HepG2 (cell line): Measurements from ENCODE around the gene SYNJ2. TPM values are rescaled to one million over a fixed set of nuclear protein-coding genes. Genes with fewer than 3 reads are reported as not detected.

Experiments
- ATAC-seq: fragments of 200-7000 bp; cut with Tn5 transposase; 3 replicates; pipeline ENCODE4 v1.9.1; 2020; ENCODE audit warnings: mild to moderate bottlenecking, moderate library complexity
- BruUV-seq: library from RNA; stranded (reverse); fragments of 400-500 nt; replicated peaks from 2 replicates; lab custom pipeline; 2021; lab: Mats Ljungman, UMichigan
- CTCF ChIA-PET: fragments of 300-600 bp; formaldehyde crosslinking; extraction: SDS; loops from one replicate; lab custom pipeline; 2021; ENCODE audit warnings: low total read pairs, inconsistent platforms, low intra/inter-chr PET ratio; lab: Yijun Ruan, JAX
- POLR2A ChIA-PET: fragments of 350-600 bp; sonication (Branson Sonifier 250); formaldehyde crosslinking; loops from one replicate; lab custom pipeline; 2020; ENCODE audit warnings: antibody characterized with exemption, inconsistent platforms; lab: Yijun Ruan, JAX
- DNase-seq: peaks from one replicate; pipeline ENCODE4 v3.0.0-alpha.2; 2015; ENCODE audit warnings: low spot score
- FAIRE-seq: peaks from 3 replicates; lab custom pipeline; 2011; peaks lifted over from hg19 to GRCh38; lab: Jason Lieb, UNC
- H2AFZ ChIP-seq: one replicate; pipeline ENCODE4 v1.6.1; 2011; ENCODE audit warnings: low read length, inconsistent platforms
- H3K27ac ChIP-seq: fragments of 300-600 bp; 3 replicates; pipeline ENCODE4 v1.8.0; 2011; ENCODE audit warnings: mixed run types, mild to moderate bottlenecking, mixed read lengths, low read length, inconsistent platforms; ENCODE audit not compliant: insufficient read depth; ENCODE audit errors: extremely low read length
- H3K27me3 ChIP-seq, 2 experiments: fragments of 200-600 bp in 1 of 2; 2 replicates in 1 of 2; 3 replicates in 1 of 2; pipeline versions ENCODE4 v1.6.0 to v1.8.0; 2011; ENCODE audit warnings: low read length in 2 of 2, mild to moderate bottlenecking in 2 of 2, moderate library complexity in 2 of 2, inconsistent platforms in 1 of 2; ENCODE audit not compliant: insufficient read depth in 2 of 2, control insufficient read depth in 1 of 2
- H3K36me3 ChIP-seq, 2 experiments: fragments of 200-600 bp in 1 of 2; replicated peaks in 1 of 2; 2 replicates in 1 of 2; 3 replicates in 1 of 2; pipeline versions ENCODE4 v1.5.1 to v1.8.0; 2011; ENCODE audit warnings: low read length in 2 of 2, inconsistent platforms in 1 of 2; ENCODE audit not compliant: insufficient read depth in 2 of 2, control insufficient read depth in 1 of 2
- H3K4me1 ChIP-seq: 2 replicates; pipeline ENCODE4 v1.5.1; 2012; ENCODE audit warnings: low read length, inconsistent platforms; ENCODE audit not compliant: insufficient read depth
- H3K4me2 ChIP-seq: 2 replicates; pipeline ENCODE4 v1.6.0; 2011; ENCODE audit warnings: low read depth, low read length, inconsistent platforms
- H3K4me3 ChIP-seq, 3 experiments: fragments of 200-600 bp in 1 of 3; sonication (generic), shearing (Covaris generic) in 1 of 3; replicated peaks in 1 of 3; 2 replicates each; pipeline ENCODE4 v1.5.1; 2011 to 2016; ENCODE audit warnings: low read length in 3 of 3, inconsistent platforms in 2 of 3, low read depth in 2 of 3, mild to moderate bottlenecking in 2 of 3, control low read depth in 1 of 3, mixed read lengths in 1 of 3; ENCODE audit not compliant: insufficient read depth in 1 of 3
- H3K79me2 ChIP-seq: one replicate; pipeline ENCODE4 v1.6.1; 2011; ENCODE audit warnings: low read length, inconsistent platforms; ENCODE audit not compliant: insufficient read depth
- H3K9ac ChIP-seq: 2 replicates; pipeline ENCODE4 v1.6.0; 2011; ENCODE audit warnings: mild to moderate bottlenecking, low read depth, low read length, inconsistent platforms; ENCODE audit not compliant: insufficient read depth
- H3K9me3 ChIP-seq: 2 replicates; pipeline ENCODE4 v1.5.1; 2012; ENCODE audit warnings: mild to moderate bottlenecking, low read length
- H4K20me1 ChIP-seq: 2 replicates; pipeline ENCODE4 v1.6.0; 2011; ENCODE audit warnings: inconsistent platforms, mild to moderate bottlenecking, low read length, moderate library complexity; ENCODE audit not compliant: insufficient read depth
- AGO2 ChIP-seq: fragments of 200-400 bp; formaldehyde crosslinking; optimal IDR thresholded peaks from 2 replicates; pipeline ENCODE3; 2017; ENCODE audit warnings: mild to moderate bottlenecking, low read depth, low read length, moderate library complexity
- ARNT2 ChIP-seq: sonication (generic); formaldehyde crosslinking; IDR thresholded peaks from 2 replicates; pipeline ENCODE4 v1.8.0; 2022; ENCODE audit warnings: mild to moderate bottlenecking, low read depth, missing genetic modification reagents, moderate library complexity
- GATAD2A ChIP-seq: IDR thresholded peaks from 2 replicates; pipeline ENCODE4 v1.6.1; 2016
- GZF1 ChIP-seq: sonication (generic); formaldehyde crosslinking; IDR thresholded peaks from 2 replicates; pipeline ENCODE4 v1.5.1; 2020; ENCODE audit warnings: mild to moderate bottlenecking, missing genetic modification reagents
- NCOA5 ChIP-seq: sonication (generic); formaldehyde crosslinking; IDR thresholded peaks from 2 replicates; pipeline ENCODE4 v1.4.0; 2020; ENCODE audit warnings: missing genetic modification reagents
- NFRKB ChIP-seq: fragments of 450-650 bp; IDR thresholded peaks from 2 replicates; pipeline ENCODE4 v1.6.1; 2017
- SETDB1 ChIP-seq: sonication (generic); formaldehyde crosslinking; IDR thresholded peaks from 2 replicates; pipeline ENCODE4 v1.5.1; 2020; ENCODE audit warnings: missing genetic modification reagents, mild to moderate bottlenecking, borderline replicate concordance
- SRY ChIP-seq: sonication (generic); formaldehyde crosslinking; IDR thresholded peaks from 2 replicates; pipeline ENCODE4 v1.8.0; 2022; ENCODE audit warnings: mild to moderate bottlenecking, missing genetic modification reagents
- TAF1 ChIP-seq: sonication (generic); formaldehyde crosslinking; IDR thresholded peaks from 2 replicates; pipeline ENCODE4 v1.4.0; 2020; ENCODE audit warnings: missing genetic modification reagents
- ZBTB20 ChIP-seq: sonication (generic); formaldehyde crosslinking; IDR thresholded peaks from 2 replicates; pipeline ENCODE4 v1.8.1; 2023; ENCODE audit warnings: missing genetic modification reagents, low read depth, mild to moderate bottlenecking, borderline replicate concordance
- ZBTB42 ChIP-seq: sonication (generic); formaldehyde crosslinking; IDR thresholded peaks from 2 replicates; pipeline ENCODE4 v1.5.0; 2020; ENCODE audit warnings: mild to moderate bottlenecking, missing genetic modification reagents
- ZNF282 ChIP-seq: fragments of 450-650 bp; IDR thresholded peaks from 2 replicates; pipeline ENCODE4 v1.6.1; 2018; ENCODE audit not compliant: partially characterized antibody
- ZNF547 ChIP-seq: sonication (generic); formaldehyde crosslinking; IDR thresholded peaks from 2 replicates; pipeline ENCODE4 v1.5.1; 2020; ENCODE audit warnings: mild to moderate bottlenecking, missing genetic modification reagents
- ZNF605 ChIP-seq: sonication (generic); formaldehyde crosslinking; IDR thresholded peaks from 2 replicates; pipeline ENCODE4 v1.8.0; 2022; ENCODE audit warnings: mild to moderate bottlenecking, missing genetic modification reagents
- ZNF616 ChIP-seq: sonication (generic); formaldehyde crosslinking; IDR thresholded peaks from 2 replicates; pipeline ENCODE4 v1.5.0; 2020; ENCODE audit warnings: low read depth, mild to moderate bottlenecking, missing genetic modification reagents
- ZSCAN30 ChIP-seq: sonication (generic); formaldehyde crosslinking; IDR thresholded peaks from 2 replicates; pipeline ENCODE4 v1.5.0; 2020; ENCODE audit warnings: mild to moderate bottlenecking, missing genetic modification reagents
- ZSCAN31 ChIP-seq: sonication (generic); formaldehyde crosslinking; IDR thresholded peaks from 2 replicates; pipeline ENCODE4 v1.5.0; 2020; ENCODE audit warnings: low read depth, mild to moderate bottlenecking, missing genetic modification reagents
- WGBS: methylation state at CpG from one replicate; pipeline ENCODE4 v1.1.6; 2017; ENCODE audit warnings: low lambda C conversion rate; 5-methylcytosine and 5-hydroxymethylcytosine counted together
- in situ Hi-C: cut with HindIII; loops from 2 replicates; pipeline ENCODE4 v1.10.0; 2017; ENCODE audit warnings: low pct_unique_long_range_greater_than_20kb; ENCODE audit not compliant: extremely low pct_ligation_motif_present
- intact Hi-C: fragments of 100-400 bp; cut with micrococcal nuclease; formaldehyde crosslinking; loops from one replicate; pipeline ENCODE4 v1.10.0; 2022; ENCODE audit not compliant: unreplicated experiment
- polyA plus RNA-seq, 8 experiments: library from polyadenylated mRNA; depleted of rRNA in 3 of 8; stranded (reverse) in 7 of 8; unstranded in 1 of 8; fragments of >200 nt; fragmentation: Illumina TruSeq in 4 of 8; extraction: Trizol in 4 of 8; gene quantifications; 2 replicates each; pipeline versions ENCODE4 v1.2.1 to v1.2.3, GENCODE V29; 2011 to 2016; ENCODE audit warnings: low read depth in 4 of 8, missing spikeins in 1 of 8, mixed read lengths in 1 of 8; ENCODE audit not compliant: insufficient read depth in 1 of 8
- total RNA-seq, 5 experiments: library from RNA; depleted of rRNA; stranded (reverse); fragments of >200 nt; fragmentation: Illumina TruSeq; extraction: Trizol; gene quantifications; 2 replicates each; pipeline ENCODE4 v1.2.3, GENCODE V29; 2016; ENCODE audit warnings: low read depth in 1 of 5
- TF ChIP-seq, protein P1 (sequence below): sonication (generic); formaldehyde crosslinking; conservative IDR thresholded peaks from 2 replicates; pipeline ENCODE4 v1.4.0; 2020; ENCODE audit warnings: missing genetic modification reagents
- TF ChIP-seq, protein P2 (sequence below): sonication (generic); formaldehyde crosslinking; IDR thresholded peaks from 2 replicates; pipeline ENCODE4 v1.4.0; 2020; ENCODE audit warnings: low read depth, missing genetic modification reagents

The SYNJ2 gene
- total and polyA plus RNA-seq, 2 of the 13 experiments (the other 11 are each of a cell fraction or from before 2014, with no cell fraction given), result 39.1 to 57.6 TPM

DNA sequence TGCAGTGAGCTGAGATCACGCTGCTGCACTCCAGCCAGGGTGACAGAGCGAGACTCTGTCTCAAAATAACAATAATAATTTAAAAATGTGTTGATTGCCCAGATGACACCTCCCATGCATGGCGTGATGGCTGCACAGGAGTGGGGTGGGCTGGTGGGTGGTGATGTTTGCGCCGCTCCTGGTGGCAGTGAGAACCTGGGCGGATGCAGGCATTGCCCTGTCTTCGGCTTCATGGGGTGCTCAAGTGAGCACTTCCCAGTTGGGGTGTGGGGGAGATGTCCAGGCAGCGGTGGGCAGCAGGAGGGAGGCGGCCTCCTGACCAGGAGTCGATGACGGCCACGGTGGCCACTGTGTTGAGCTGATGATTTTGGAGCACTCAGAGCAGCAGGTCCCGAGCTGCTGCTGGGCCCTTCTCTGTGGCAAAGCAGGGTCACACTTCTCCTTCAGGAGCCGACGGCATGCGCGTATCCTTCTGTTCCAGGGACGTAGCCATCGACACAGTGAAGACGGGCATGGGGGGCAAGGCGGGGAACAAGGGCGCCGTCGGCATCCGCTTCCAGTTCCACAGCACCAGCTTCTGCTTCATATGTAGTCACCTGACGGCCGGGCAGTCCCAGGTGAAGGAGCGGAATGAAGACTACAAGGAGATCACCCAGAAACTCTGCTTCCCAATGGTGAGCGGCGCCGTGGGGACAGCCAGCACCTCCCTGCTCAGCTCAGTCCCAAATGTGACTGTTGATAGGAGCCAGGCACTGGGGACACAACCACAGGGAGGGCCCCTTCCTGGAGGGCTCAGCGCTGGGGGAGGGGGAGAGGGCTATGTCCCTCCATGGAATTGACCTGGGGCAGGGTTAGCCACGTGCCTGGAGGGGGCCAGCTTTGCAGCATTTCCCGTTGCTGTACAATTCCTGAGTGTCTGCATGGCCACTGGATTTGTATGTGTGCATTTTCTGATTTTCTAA is 89.7 kb downstream of the SYNJ2 start:
- Histone ChIP-seq H3K9me3 (no peaks in the 10 kb centered on the region), H3K27ac (peak overlapping the region; percentile 16), H3K4me3 (no peak overlapping the region), H3K36me3 (peaks cover 50 to 82% of the 10 kb centered on the region in 2 experiments), H3K79me2 (no peaks in the 10 kb centered on the region), H3K9ac (no peak overlapping the region), H3K27me3 (no peaks in the 10 kb centered on the region), H3K4me2 (no peak overlapping the region), H3K4me1 (peaks cover 37% of the 10 kb centered on the region), H4K20me1 (no peaks in the 10 kb centered on the region), H2AFZ (no peak overlapping the region)
- 90% methylated on average over 28 of the region's 34 CpGs for WGBS
- ATAC-seq (peak; percentile 60), DNase-seq (no peak), FAIRE-seq (no peak)
- intact Hi-C loops (loop anchor here (1.0 to 10.0 kb wide), 5 partner anchors 37 to 117 kb away; partner anchors contain the start of gene SYNJ2), in situ Hi-C loops (loop anchor here (5.0 kb wide), 1 partner anchor 89 kb away; the partner anchor contains the start of gene SYNJ2)
- no TSS peak for BruUV-seq
- POLR2A ChIA-PET, result interaction anchor here (0.9 to 3.1 kb wide), 8 partner anchors 56 to 117 kb away, joined by 3 to 16 read pairs (median 4); partner anchors contain the start of gene SYNJ2
- CTCF ChIA-PET, result interaction anchor here (0.9 to 2.8 kb wide), 5 partner anchors 89 to 134 kb away, joined by 3 to 19 read pairs (median 4); partner anchors contain the start of gene SYNJ2
- TF ChIP-seq ZNF282 (no peak), ZNF605 (CRISPR knock-in tag) (0 out of 2 replicates have a peak, but pooled peaks have one; percentile 42), AGO2 (peak; percentile 76), GZF1 (CRISPR knock-in tag) (no peak), SRY (CRISPR knock-in tag) (peak; percentile 58; the same call in 1 of the 2 replicates), ZSCAN31 (CRISPR knock-in tag) (no peak), GATAD2A (CRISPR knock-in tag) (no peak), NCOA5 (CRISPR knock-in tag) (no peak), ZNF616 (CRISPR knock-in tag) (no peak), ZNF547 (CRISPR knock-in tag) (no peak), ZSCAN30 (CRISPR knock-in tag) (no peak), SETDB1 (CRISPR knock-in tag) (no peak), ZBTB20 (CRISPR knock-in tag) (no peak), NFRKB (no peak), ZBTB42 (CRISPR knock-in tag) (peak; percentile 5; the same call in 1 of the 2 replicates), TAF1 (peak; percentile 22; the same call in 1 of the 2 replicates), ARNT2 (CRISPR knock-in tag) (0 out of 2 replicates have a peak, but pooled peaks have one; percentile 4)
- TF ChIP-seq, protein P1, sequence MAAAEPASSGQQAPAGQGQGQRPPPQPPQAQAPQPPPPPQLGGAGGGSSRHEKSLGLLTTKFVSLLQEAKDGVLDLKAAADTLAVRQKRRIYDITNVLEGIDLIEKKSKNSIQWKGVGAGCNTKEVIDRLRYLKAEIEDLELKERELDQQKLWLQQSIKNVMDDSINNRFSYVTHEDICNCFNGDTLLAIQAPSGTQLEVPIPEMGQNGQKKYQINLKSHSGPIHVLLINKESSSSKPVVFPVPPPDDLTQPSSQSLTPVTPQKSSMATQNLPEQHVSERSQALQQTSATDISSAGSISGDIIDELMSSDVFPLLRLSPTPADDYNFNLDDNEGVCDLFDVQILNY (CRISPR knock-in tag), result no peak
- TF ChIP-seq, protein P2, sequence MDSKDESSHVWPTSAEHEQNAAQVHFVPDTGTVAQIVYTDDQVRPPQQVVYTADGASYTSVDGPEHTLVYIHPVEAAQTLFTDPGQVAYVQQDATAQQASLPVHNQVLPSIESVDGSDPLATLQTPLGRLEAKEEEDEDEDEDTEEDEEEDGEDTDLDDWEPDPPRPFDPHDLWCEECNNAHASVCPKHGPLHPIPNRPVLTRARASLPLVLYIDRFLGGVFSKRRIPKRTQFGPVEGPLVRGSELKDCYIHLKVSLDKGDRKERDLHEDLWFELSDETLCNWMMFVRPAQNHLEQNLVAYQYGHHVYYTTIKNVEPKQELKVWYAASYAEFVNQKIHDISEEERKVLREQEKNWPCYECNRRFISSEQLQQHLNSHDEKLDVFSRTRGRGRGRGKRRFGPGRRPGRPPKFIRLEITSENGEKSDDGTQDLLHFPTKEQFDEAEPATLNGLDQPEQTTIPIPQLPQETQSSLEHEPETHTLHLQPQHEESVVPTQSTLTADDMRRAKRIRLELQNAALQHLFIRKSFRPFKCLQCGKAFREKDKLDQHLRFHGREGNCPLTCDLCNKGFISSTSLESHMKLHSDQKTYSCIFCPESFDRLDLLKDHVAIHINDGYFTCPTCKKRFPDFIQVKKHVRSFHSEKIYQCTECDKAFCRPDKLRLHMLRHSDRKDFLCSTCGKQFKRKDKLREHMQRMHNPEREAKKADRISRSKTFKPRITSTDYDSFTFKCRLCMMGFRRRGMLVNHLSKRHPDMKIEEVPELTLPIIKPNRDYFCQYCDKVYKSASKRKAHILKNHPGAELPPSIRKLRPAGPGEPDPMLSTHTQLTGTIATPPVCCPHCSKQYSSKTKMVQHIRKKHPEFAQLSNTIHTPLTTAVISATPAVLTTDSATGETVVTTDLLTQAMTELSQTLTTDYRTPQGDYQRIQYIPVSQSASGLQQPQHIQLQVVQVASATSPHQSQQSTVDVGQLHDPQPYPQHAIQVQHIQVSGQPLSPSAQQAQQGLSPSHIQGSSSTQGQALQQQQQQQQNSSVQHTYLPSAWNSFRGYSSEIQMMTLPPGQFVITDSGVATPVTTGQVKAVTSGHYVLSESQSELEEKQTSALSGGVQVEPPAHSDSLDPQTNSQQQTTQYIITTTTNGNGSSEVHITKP (CRISPR knock-in tag), result 0 out of 2 replicates have a peak, but pooled peaks have one; percentile 5
